GM18519 (cell line): ENCODE measurements around the gene HMGCS2.

Source experiments
- ATAC-seq: cut with Tn5 transposase; IDR thresholded peaks from one replicate; pipeline ENCODE4 v1.9.1; 2021; ENCODE audit warnings: mild to moderate bottlenecking, moderate library complexity; ENCODE audit not compliant: unreplicated experiment, low FRiP score

The HMGCS2 gene

DNA sequence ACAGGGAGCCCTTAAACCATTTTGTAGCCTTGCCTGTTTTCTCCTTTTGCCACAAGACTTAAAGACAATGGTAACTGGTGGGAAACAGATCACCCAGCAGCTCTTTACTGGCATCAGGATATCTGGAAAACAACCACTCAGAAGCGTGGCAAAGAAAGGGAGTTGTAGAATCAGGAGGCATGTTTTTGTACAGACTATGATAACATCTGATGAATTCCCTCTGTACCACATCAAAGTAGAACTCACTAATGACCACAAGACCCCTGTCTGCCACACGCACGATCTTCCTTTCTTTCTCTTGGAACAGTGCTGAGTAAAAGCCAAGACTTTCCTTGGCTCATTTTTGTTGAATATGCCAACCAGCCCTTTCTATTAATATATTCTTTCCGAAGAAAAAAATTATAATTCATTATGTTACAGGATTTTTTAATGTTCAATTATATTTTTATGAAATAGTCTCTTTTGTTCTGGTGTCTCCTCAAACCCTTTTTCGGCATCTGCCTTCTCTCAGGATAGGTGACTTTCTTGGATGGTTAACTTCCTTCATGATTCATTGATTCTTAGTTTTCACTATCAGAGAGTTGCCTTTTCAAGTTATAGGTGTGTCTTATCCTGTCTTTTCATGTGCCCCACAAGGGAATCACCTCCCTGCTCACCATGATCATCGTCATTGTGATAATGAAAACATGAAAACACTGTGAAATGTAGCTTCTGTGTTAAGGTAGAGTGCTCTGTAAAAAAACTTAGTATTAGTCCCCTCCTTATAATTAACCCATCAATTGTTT, 64.8 kb downstream of the HMGCS2 start:
- no peak for ATAC-seq

DNA sequence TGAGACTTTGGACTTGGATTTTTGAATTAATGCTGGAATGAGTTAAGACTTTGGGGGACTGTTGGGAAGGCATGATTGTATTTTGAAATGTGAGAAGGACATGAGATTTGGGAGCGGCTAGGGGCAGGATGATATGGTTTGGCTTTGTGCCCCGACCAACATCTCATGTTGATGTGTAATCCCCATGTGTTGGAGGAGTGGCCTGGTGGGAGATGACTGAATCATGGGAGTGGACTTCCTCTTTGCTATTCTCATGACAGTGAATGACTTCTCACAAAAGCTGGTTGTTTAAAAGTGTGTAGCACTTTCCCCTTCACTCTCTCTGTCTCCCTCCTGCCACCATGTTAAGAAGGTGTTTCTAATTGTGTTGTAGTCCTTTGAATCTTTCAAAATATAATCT, 66.3 kb downstream of the HMGCS2 start:
- no peak for ATAC-seq

DNA sequence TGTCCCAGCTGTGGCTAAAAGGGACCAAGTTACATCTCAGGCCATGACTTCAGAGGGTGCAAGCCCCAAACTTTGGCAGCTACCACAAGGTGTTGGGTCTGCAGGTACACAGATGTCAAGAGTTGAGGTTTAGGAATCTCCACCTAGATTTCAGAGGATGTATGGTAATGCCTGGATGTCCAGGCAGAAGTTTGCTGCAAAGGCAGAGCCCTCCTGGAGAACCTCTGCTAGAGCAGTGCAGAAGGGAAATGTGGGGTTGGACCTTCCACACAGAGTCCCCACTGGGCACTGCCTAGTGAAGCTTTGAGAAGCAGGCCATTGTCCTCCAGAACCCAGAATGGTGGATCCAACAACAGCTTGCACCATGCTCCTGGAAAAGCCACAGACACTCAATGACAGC, 67.0 kb downstream of the HMGCS2 start:
- ATAC-seq, result no peak

DNA sequence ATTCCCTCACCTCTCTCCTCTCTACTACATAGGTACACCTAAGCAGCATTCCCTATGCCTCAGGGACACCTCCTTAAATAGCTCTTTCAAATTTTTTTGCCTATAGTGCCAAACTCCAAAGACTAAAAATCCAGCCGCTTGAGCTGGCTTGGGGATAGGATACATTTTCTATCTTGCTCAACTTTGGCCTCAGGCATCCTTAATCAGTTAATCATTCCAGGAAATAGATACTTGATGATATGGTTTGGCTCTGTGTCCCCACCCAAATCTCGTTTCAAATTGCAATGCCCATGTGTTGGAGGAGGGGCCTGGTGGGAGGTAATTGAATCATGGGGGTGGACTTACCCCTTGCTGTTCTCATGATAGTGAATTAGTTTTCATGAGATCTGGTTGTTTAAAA, 68.4 kb downstream of the HMGCS2 start:
- ATAC-seq, result no peak
